HG03064 (cell line): ENCODE results near the gene GPR146.

Source experiments
- ATAC-seq: cut with Tn5 transposase; IDR thresholded peaks from one replicate; pipeline ENCODE4 v1.9.1; 2021; ENCODE audit warnings: low read depth; ENCODE audit not compliant: unreplicated experiment

GPR146 gene

DNA sequence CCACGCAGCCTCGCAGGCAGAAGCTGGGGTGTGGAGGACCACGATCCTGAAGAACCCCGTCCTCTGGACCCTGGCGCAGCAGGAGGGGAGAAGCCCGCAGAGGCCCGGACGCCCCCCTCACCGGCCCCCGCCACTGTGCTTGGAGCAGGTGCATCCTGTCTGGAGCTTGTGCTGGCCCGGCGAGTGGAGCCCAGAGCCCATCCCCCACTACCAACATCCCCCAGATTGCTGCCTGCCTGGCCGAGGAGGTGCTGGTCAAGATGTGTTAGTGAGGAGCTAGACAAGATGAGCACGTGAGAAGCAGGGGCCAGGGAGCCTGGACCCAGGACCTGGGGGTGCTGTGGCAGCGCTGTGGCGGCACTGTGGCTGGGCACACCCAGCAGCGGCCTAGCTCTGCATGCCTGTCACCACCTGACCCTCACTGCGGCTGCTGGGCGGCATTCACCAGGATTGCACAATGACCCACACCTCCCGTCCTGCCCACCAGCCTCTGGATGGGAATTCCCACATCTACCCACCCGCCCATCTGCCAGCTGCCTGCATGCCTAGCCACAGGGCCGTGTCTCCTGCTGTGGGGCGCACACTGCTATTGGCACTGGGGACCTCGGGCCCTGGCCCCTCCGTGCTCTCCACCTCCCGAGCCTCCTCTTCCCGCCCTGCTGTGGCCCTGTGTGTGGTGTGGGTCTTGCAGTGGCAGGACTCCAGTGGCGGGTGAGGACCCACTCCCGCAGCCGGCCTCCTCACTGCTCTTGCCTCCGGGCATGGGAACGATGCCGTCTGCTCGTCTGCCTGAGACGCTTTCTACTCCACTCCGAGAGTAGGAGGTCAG, 11.8 kb downstream of the GPR146 start:
- ATAC-seq, result no peak

DNA sequence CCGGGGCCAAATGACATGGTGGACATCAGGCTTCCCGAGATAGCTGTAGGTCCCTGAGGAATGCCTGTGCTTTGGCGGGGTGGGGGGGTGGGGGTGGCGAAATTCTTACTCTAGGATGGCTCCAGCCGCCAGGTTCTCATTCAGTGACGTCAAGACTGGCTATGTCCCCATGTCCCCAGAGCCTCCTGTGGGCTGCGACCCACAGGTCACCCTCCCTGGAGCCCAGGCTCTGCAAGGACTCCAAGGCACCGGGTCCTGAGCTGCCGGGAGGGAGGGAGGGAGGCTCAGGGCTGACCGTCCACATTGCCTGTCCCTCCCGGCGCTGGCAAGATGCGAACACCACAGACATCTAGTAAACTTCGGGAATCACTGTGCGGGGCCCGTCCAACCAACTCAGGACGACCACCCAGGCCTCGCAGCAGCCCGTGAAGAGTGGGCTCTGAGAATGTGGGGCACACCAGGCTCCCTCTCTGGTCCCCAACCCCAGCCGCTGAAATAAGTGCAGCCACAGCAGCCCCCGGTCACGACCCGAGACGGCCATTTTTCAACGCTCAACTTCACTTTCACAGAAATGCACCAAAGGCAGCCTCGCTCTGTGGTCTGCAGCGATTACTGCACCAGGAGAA, 12.6 kb downstream of the GPR146 start:
- ATAC-seq, result no peak

DNA sequence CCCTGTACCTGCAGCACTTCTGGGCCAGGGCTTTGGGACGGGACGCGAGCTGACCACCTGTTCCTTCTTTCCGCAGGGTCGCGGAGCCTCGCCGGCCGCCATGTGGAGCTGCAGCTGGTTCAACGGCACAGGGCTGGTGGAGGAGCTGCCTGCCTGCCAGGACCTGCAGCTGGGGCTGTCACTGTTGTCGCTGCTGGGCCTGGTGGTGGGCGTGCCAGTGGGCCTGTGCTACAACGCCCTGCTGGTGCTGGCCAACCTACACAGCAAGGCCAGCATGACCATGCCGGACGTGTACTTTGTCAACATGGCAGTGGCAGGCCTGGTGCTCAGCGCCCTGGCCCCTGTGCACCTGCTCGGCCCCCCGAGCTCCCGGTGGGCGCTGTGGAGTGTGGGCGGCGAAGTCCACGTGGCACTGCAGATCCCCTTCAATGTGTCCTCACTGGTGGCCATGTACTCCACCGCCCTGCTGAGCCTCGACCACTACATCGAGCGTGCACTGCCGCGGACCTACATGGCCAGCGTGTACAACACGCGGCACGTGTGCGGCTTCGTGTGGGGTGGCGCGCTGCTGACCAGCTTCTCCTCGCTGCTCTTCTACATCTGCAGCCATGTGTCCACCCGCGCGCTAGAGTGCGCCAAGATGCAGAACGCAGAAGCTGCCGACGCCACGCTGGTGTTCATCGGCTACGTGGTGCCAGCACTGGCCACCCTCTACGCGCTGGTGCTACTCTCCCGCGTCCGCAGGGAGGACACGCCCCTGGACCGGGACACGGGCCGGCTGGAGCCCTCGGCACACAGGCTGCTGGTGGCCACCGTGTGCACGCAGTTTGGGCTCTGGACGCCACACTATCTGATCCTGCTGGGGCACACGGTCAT, 13.3 kb downstream of the GPR146 start:
- no peak for ATAC-seq

- ATAC-seq, result no peak
Observed at GRCh38 chr7:1058311-1058710, 14.0 kb downstream of the GPR146 start.

- no peak for ATAC-seq
Observed at GRCh38 chr7:1058821-1059199, 14.5 kb downstream of the GPR146 start.

- no peak for ATAC-seq
Observed at GRCh38 chr7:1059200-1060091, 15.1 kb downstream of the GPR146 start.

DNA sequence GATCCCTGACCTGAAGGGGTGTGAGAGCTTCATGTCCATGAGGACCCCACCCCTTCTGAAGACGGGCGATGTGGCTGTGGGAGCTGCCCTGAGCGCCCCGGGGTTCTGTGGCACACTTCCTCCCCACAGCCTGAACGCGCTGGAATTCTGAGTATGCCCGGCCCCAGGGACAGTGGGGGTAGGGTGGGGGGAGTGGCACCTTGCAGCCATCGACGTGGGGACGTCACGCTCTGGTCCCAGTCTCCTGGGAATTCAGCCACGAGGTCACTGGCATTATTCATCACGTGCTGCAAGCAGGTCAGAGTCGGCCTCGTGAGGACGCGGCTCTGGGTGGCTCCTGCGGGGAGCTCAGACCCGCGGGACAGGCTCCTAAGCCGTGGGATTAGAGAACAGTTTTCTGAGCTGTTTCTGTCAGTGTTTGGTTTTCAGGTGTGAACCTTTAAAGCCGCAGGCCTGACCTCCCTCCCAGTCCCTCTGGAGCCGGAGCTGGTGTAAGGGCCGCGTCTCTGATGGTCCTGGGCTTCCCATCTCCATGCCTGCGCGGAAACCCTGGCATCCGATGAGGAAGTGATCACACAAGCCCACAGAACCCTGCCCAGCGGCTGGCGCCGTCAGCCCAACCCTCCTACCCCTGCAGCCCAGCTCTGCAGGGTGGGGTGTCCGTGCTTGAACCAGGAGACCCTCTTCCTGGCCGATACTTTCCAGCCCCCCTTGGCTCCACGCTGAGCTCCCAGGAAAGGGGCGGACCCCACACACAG, 16.1 kb downstream of the GPR146 start:
- no peak for ATAC-seq

DNA sequence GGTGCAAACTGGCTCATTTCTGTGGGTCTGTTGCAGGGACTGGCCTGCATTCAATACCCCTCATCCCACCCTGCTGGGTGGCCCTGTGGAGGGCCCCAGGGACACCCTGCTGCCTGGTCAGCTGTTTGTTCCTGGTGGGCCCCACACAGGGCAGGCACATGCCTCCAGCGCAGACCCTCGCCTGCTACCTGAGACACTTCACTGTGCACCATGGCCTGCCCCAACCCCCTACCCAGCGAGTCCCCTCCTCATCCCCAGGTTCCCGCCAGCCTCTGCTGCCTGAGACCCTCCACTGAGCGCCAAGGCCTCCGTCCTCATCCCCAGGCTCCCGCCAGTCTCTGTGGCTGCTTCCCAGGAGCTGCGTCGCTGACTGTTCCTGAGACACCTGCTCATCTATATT, 16.8 kb downstream of the GPR146 start:
- ATAC-seq, result no peak

DNA sequence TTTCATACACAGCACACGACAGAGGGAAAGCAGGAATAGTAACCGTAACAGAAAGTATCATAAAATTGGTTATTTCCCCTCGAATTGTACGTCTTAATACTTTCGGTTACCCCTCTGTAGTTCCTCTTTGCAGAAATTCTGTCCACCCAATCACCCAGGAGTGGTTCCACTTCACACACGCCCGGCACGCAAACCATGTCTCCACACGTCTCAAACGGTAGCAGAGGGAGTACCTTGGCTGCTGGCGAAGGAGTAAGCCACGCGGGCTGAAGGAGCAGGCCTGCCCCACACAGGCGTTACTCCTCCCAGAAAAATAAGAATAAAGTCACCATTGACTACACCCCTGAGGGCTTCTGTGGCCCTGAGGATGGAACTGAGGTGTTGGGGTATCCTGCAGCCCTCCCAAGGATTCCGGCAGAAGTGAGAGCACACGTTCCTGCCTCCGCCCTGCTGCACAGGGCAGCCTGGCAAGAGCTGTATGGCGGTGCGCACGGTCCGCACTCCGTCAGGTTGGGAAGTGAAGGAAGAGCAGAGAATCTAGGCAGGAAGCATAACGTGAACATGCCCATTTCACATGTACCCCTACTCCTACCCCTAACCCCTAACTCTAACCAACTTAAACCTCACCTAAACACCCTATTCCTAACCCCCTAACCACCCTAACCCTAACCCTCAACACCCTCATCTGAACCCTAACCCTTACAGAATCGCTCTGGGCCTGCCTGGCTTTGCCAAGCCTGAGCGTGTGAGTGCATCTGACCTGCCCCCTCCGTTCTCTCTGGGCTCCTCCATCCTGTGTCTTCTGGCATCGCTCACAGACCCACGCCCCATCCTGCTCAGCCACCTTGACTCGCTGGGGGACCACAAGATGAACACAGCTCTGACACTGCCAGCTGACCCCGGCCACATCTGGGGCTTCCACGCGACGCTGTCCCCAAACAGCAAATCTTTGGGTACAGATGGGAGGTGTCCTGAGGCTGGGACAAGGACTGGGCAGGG, 18.2 kb downstream of the GPR146 start:
- ATAC-seq, result peak; percentile 52

- ATAC-seq, result no peak
Observed at GRCh38 chr7:1063361-1063760, 19.0 kb downstream of the GPR146 start.

DNA sequence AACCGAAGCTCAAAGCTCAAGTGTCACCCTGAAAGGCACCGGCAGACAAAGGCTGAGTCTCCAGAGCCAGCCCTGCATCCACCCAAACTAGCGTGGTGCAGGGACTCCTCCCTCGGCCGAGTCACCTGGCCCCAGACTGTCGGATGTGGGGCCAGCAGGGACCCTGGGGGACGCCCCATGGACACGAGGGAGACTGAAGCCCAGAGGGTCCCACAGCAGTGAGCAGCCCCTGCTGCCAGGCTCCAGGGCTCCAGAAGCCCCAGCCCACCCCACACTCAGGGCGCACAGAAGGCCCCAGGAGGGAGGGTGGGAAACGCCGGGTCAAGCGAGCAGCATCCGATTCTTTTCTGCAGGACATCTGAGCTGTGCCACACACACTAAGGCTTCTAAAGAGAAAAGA, 20.2 kb downstream of the GPR146 start:
- ATAC-seq, result no peak

DNA sequence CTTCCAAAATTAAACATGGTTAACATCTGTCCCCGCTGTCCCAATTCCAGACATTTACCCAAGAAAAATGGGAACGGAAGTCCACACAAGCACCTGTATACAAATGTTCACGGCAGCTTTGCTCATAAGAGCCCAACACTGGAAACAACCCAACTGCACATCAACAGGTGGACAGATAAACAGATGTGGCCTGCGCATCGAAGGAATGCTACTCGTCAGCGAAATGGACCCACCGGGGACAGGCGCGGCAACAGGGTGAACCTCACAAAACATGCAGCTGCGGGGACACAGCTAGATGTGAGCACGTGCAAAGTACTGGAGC, 20.9 kb downstream of the GPR146 start:
- ATAC-seq, result no peak

DNA sequence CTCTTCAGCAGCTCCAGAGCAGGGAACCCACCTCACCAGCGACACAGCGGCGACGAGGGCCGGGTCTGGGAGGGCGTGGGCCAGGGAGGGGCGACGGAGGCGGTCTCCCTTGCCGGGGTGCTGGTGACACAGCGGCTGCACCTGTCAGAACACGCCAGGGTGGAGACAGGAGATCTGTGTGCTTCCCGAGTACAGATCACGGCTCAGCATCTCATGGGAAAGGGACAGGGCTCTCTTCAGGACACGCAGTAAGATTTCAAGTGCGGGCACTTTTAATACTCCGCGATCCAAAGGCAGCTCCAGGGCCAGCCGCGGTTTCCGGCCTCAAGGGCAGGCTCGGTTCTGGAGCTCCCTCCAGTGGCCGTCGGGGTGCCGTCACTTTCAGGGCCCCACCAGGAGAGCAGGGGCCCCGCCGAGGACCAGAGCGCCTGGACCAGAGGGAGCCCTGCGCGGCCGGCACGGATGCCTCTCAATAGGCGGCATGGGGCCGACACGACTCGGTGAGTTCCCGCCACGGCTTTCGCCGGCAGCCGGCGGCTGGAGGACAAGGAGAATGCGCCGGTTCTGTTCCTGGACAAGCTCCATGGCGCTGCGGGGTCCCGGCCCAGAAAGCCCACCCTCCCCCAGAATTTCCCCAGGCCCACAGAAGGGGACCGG, 21.4 kb downstream of the GPR146 start:
- peak; percentile 46 for ATAC-seq

DNA sequence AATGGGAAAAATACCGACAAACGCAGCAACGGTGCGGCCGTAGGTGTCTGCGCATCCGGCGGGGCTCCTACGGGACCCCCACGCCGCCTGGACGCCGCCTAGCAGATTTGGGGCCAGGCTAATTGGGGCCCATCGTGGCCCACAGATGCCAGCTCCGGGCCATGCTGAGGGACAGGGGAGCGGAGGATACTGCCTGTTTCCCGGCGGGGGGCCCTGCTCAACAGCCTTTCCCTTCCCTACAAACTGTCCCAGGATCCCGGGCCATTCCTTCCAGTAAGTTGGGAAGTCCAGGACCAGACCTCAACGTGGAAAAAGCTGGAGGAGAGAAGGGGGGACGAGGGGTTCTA, 21.9 kb downstream of the GPR146 start:
- no peak for ATAC-seq

DNA sequence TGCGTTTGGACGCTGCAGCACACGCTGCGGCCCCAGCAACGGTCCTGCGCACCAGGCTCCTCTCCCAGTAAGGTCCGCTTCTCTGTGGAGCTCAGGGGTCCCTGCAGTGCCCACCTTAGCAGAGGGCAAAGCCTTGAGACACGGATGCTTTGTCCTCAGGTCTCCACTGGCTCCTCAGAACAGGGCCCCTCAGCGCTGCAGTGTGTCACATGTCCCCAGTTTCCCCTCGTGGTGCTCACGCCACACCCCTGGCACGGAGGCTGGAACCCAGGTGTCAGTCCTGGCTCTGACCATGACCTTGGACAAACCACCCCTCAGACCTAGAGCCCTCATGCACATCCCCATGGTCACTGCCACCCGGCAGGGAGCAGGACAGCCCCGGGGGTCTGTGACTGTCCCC, 23.7 kb downstream of the GPR146 start:
- ATAC-seq, result no peak

- no peak for ATAC-seq
Observed at GRCh38 chr7:1068619-1069018, 24.3 kb downstream of the GPR146 start.

- no peak for ATAC-seq
Observed at GRCh38 chr7:1070544-1071011, 26.2 kb downstream of the GPR146 start.

DNA sequence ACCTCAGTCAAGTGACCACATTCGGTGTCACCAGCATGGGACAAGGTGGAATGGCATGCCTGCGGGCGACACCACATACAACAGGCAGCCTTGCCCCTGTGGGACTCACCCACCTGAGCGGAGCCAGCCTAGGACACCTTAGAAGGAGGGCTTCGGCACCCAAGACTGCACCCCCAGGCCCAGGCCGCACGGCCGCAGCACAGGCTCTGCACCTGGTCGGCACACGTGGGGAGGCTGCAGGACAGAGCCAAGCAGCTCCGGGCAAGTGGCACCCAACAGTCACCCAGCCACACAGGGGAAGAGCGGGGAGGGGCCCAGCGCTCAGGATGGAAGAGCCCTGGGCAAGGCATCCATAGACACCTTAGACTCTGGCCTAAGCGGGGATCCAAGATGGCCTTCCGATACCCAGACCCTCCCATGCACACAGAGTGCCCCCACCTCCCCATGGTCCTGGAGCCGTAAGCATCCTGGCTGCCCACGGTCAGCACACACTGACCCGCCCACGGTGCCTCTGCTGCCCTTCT, 27.4 kb downstream of the GPR146 start:
- ATAC-seq, result no peak
